Hepatic stellate cell (primary cell): ENCODE data around the gene DCAF7.

Experiments used
- DNase-seq: peaks from one replicate; pipeline ENCODE4 v3.0.0; 2011; ENCODE audit warnings: low spot score

Gene DCAF7

GRCh38 chr17:63629627-63630026 is 79.3 kb downstream of the DCAF7 start:
- DNase-seq, result no peak

- no peak for DNase-seq
Measured at GRCh38 chr17:63631062-63631461, 80.8 kb downstream of the DCAF7 start.

- DNase-seq, result no peak
Measured at GRCh38 chr17:63631626-63632025, 81.3 kb downstream of the DCAF7 start.

GRCh38 chr17:63633742-63634141 is 83.5 kb downstream of the DCAF7 start:
- DNase-seq, result no peak

GRCh38 chr17:63634163-63634562 is 83.9 kb downstream of the DCAF7 start:
- DNase-seq, result no peak

- no peak for DNase-seq
Measured at GRCh38 chr17:63634816-63635215, 84.5 kb downstream of the DCAF7 start.

GRCh38 chr17:63635290-63635689 is 85.0 kb downstream of the DCAF7 start:
- DNase-seq, result no peak

GRCh38 chr17:63635787-63636186 is 85.5 kb downstream of the DCAF7 start:
- no peak for DNase-seq

GRCh38 chr17:63639125-63639524 is 88.8 kb downstream of the DCAF7 start:
- DNase-seq, result no peak

GRCh38 chr17:63640038-63640437 is 89.8 kb downstream of the DCAF7 start:
- DNase-seq, result no peak

GRCh38 chr17:63641692-63642448 is 91.6 kb downstream of the DCAF7 start:
- DNase-seq, result no peak
